ENCODE data around the gene EXOC3L1.

Gene EXOC3L1, protein sequence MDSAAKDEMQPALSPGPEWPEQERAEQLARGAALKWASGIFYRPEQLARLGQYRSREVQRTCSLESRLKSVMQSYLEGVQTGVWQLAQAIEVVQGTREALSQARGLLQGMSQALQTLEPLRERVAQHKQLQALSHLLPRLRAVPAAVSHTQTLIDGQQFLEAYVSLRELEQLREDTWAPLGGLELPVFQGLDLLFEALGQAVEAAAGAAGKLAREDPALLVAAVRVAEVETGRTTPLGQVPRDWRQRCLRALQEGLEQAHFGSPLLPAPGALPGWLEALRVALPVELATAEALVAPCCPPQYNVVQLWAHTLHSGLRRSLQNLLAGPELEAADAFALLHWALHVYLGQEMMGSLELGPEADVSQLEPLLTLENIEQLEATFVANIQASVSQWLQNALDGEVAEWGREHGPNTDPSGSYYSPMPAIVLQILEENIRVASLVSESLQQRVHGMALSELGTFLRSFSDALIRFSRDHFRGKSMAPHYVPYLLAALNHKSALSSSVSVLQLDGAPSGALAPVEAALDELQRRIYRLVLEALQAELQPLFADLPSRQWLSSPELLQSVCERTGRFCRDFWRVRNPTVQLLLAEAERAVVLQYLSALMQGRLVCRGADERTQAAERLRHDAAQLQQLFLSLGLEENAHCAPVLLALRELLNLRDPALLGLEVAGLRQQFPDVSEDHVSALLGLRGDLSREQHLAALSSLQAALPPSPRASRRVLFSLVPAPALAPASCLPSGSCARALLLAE
- 0 to 0.39 (median 0) reads per million in 9 experiments for total RNA-seq

- peaks cover 28% of the 10 kb centered on the region for H3K36me3 Mint-ChIP-seq (ENCODE audit: insufficient read depth)
- no peak within 1 kb of the TSS for H3K27ac Mint-ChIP-seq
- H3K9me3 Mint-ChIP-seq: no peaks in the 10 kb centered on the region
- H3K27me3 Mint-ChIP-seq: no peaks in the 10 kb centered on the region
- DNase-seq (no peak), ATAC-seq (replicated peaks) (no peak)
- no peak within 1 kb of the TSS for H3K4me3 Mint-ChIP-seq
- H3K4me1 Mint-ChIP-seq (ENCODE audit: low read depth in 2 of 2): peaks cover 31 to 32% of the 10 kb centered on the region in 2 donors
Observed at GRCh38 chr16:67190041-67190440, at the start of gene EXOC3L1. TSS of gene EXOC3L1 (minus strand) at chr16:67190136. CDS start at chr16:67189676, 460 bp downstream.

GRCh38 chr16:67238806-67239470 lies 49.0 kb upstream of the EXOC3L1 start:
- Mint-ChIP-seq H3K4me3 (no peak overlapping the region), H3K27me3 (no peaks in the 10 kb centered on the region), H3K4me1 (ENCODE audit: low read depth in 2 of 2) (peaks cover 8 to 23% of the 10 kb centered on the region in 2 donors), H3K9me3 (no peaks in the 10 kb centered on the region), H3K27ac (peak overlapping the region in 1 of 2 donors; percentile 80), H3K36me3 (ENCODE audit: insufficient read depth) (peaks cover 34% of the 10 kb centered on the region)
- no peak for DNase-seq
- ATAC-seq (replicated peaks): no peak

GRCh38 chr16:67238278-67238575 lies 48.3 kb upstream of the EXOC3L1 start:
- Mint-ChIP-seq H3K27ac (peak overlapping the region in 1 of 2 donors; percentile 70), H3K4me3 (no peak overlapping the region), H3K9me3 (no peaks in the 10 kb centered on the region), H3K27me3 (no peaks in the 10 kb centered on the region), H3K36me3 (ENCODE audit: insufficient read depth) (peaks cover 34% of the 10 kb centered on the region), H3K4me1 (ENCODE audit: low read depth in 2 of 2) (peaks cover 7 to 22% of the 10 kb centered on the region in 2 donors)
- DNase-seq (no peak), ATAC-seq (replicated peaks) (no peak)

DNA sequence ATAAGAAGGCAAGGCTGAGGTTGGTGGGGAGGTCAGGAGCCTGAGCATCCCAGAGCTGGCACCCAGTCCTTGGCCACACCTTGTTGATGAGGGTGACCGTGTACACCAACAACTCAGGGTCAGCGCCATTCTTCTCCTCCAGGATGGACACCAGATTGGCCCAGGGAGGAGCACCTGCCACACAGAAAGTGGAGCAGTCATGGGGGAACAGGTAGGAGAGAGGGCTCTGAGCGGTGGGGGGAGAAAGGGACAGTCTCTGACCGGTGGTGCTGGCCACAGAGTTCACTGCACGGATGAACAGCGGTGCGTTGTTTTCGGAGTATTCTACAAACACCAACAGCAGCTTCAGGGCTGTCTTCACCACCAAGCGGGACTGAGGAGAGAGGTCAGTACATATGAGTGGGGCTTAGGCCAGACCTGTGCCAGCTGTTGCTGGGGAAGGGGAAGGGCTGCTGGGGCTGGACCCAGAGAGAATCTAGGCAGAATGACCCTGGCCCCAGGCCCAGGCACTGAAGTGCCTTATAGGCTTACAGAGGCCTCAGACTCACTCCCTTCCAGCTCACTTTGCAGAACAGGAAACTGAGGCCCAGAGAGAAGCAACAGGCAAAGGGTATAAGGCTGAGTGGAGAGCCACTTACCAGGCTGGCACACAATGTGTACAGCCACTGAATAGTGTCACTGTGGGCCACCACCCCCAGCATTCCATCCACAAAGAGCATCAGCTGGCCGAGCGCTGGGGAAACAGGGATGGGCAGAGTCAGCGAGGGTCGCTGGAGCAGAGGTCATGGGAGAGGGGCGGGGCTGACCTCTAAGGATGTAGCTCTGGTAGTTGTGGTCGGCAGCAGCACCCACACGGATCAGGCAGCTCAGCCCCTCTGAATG lies 47.7 kb upstream of the EXOC3L1 start:
- peaks cover 34% of the 10 kb centered on the region for H3K36me3 Mint-ChIP-seq (ENCODE audit: insufficient read depth)

GRCh38 chr16:67236563-67237395 lies 46.8 kb upstream of the EXOC3L1 start:
- DNase-seq (peak; percentile 65 to 67 (median 66)), ATAC-seq (replicated peaks) (peak; percentile 85)
- Mint-ChIP-seq H3K27me3 (no peaks in the 10 kb centered on the region), H3K27ac (peak overlapping the region; percentile 79 to 87), H3K9me3 (no peaks in the 10 kb centered on the region), H3K36me3 (ENCODE audit: insufficient read depth) (peaks cover 42% of the 10 kb centered on the region), H3K4me3 (peak overlapping the region; percentile 6 to 16), H3K4me1 (ENCODE audit: low read depth in 2 of 2) (peaks cover 4 to 18% of the 10 kb centered on the region in 2 donors)

More for the DNA sequence above, 47.7 kb upstream of the EXOC3L1 start:
- DNase-seq: no peak
- peaks cover 6 to 21% of the 10 kb centered on the region in 2 donors for H3K4me1 Mint-ChIP-seq (ENCODE audit: low read depth in 2 of 2)
- H3K4me3 Mint-ChIP-seq: no peak overlapping the region
- no peak for ATAC-seq (replicated peaks)
- peak overlapping the region; percentile 25 to 70 for H3K27ac Mint-ChIP-seq
- H3K9me3 Mint-ChIP-seq: no peaks in the 10 kb centered on the region
- no peaks in the 10 kb centered on the region for H3K27me3 Mint-ChIP-seq

DNA sequence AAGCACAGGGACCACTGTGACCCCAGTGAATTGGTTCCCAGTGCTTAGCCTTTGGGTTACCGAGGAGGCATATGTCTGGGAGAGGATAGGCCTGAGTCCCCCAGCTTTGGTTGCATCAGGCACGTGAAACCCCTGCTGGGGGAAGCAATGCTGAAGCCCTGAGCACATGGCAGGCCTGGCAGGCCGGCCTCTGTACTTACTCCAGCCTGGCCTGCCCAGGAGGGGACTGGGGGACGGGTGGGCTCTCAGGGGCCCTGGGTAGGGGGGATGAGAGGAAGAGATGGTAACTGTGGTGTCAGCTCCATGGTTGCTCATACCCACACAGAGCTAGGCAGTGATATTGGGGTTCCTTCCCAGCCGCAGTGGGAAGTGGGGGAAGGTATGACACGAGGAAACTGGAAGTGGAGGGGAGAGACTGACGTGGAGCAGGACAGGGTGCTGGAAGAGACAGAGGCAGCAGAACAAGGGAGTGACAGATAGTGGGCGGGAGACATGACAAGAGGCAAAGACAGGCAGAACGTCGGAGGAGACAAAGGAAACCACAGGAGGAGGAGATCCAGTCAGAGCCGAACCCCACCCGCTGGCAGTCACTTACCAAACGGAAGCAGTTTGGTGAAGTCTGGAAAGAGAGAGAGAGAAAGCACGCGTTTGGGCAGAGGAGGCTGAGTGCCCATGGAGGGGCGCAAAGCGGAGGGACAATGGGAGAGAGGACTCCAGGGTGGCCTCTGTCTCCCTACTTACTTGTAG lies 46.1 kb upstream of the EXOC3L1 start:
- H3K27me3 Mint-ChIP-seq: no peaks in the 10 kb centered on the region
- peak overlapping the region; percentile 6 to 16 for H3K4me3 Mint-ChIP-seq
- no peaks in the 10 kb centered on the region for H3K9me3 Mint-ChIP-seq
- DNase-seq (peak in 2 of 3 experiments; percentile 20 to 29), ATAC-seq (replicated peaks) (peak; percentile 78)
- peaks cover 4 to 15% of the 10 kb centered on the region in 2 donors for H3K4me1 Mint-ChIP-seq (ENCODE audit: low read depth in 2 of 2)
- H3K27ac Mint-ChIP-seq: peak overlapping the region; percentile 79 to 87
- H3K36me3 Mint-ChIP-seq (ENCODE audit: insufficient read depth): peaks cover 47% of the 10 kb centered on the region

- Mint-ChIP-seq H3K9me3 (no peaks in the 10 kb centered on the region), H3K36me3 (ENCODE audit: insufficient read depth) (peaks cover 60% of the 10 kb centered on the region), H3K4me3 (no peak overlapping the region), H3K4me1 (ENCODE audit: low read depth in 2 of 2) (peaks cover 4 to 15% of the 10 kb centered on the region in 2 donors), H3K27ac (no peak overlapping the region), H3K27me3 (no peaks in the 10 kb centered on the region)
- no peak for DNase-seq
- ATAC-seq (replicated peaks): no peak
Observed at GRCh38 chr16:67234180-67234597, 44.3 kb upstream of the EXOC3L1 start.

DNA sequence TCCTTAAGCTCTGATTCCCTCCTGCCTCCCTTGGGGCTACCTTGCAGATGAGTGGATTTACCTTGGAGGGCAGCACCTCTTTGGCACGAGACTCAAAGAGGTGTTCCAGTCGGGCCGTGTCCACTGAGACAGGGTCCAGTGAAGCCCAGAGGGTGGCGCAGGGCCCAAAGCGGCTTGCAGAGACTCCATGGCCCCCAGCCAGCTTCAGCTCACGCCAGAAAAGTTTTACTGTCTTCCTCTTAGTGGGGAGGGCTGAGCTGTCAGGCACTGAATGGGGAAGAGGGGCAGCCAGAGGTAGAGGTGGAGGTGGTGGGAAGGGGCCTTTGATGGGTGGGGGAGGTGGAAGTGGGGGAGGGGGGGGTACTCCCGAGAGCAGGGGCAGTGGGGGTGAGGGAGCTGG lies 43.7 kb upstream of the EXOC3L1 start:
- Mint-ChIP-seq H3K36me3 (ENCODE audit: insufficient read depth) (peaks cover 65% of the 10 kb centered on the region), H3K27ac (no peak overlapping the region), H3K27me3 (no peaks in the 10 kb centered on the region), H3K4me3 (no peak overlapping the region), H3K9me3 (no peaks in the 10 kb centered on the region), H3K4me1 (ENCODE audit: low read depth in 2 of 2) (peaks cover 4 to 15% of the 10 kb centered on the region in 2 donors)
- DNase-seq: no peak
- ATAC-seq (replicated peaks): no peak

DNA sequence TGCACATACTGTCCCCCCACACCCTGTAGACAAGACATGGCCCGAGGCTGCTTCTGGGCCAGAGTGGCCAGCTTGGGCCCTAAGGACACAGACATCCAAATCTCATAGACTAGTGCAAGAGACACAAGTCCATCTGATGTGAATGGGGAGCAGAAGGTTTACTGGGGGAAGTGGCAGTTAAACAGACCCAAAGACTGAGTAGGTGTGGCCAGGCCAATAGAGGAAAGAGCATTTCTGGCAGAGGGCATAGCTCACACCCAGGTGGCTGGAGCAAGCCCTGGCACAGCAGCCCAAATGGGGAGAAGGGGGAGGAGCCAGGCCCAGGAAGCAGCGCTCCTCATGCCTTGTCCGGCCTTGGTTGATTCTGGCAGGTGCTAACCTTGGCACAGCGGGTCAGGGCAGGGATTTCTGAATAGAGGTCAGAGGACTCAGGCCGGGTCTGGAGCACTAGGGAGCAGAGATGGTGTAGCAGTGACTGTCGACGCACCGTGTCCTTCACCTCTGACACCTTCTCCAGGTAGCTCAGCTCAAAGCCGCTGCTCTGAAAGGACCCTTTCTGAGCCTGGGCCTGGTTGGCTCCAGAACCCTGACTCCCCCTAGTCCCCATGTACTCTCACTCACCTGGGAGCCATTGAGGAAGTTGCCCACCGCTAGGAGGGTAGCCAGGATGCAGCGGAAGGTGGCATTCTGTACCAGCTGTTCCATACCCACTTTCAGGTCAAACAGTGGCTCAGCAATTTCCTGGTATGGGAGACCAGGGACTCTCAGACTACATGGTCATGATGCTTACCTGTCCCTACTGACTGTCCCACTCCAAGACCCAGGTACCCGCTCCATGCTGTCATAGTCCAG lies 41.1 kb upstream of the EXOC3L1 start:
- Mint-ChIP-seq H3K4me3 (no peak overlapping the region), H3K27ac (peak overlapping the region in 1 of 2 donors; percentile 26), H3K4me1 (ENCODE audit: low read depth in 2 of 2) (peaks cover 21% of the 10 kb centered on the region in 2 donors), H3K9me3 (no peaks in the 10 kb centered on the region), H3K36me3 (ENCODE audit: insufficient read depth) (peaks cover 63% of the 10 kb centered on the region), H3K27me3 (no peaks in the 10 kb centered on the region)
- DNase-seq (no peak), ATAC-seq (replicated peaks) (no peak)

GRCh38 chr16:67229906-67230808 lies 40.2 kb upstream of the EXOC3L1 start:
- Mint-ChIP-seq H3K36me3 (ENCODE audit: insufficient read depth) (peaks cover 61% of the 10 kb centered on the region), H3K4me1 (ENCODE audit: low read depth in 2 of 2) (peaks cover 26 to 28% of the 10 kb centered on the region in 2 donors), H3K4me3 (peak overlapping the region in 1 of 2 donors; percentile 27), H3K27ac (no peak overlapping the region), H3K9me3 (no peaks in the 10 kb centered on the region), H3K27me3 (no peaks in the 10 kb centered on the region)
- no peak for DNase-seq
- ATAC-seq (replicated peaks): no peak

Measured in effector memory CD8-positive, alpha-beta T cell (primary cell).